A549 (cell line): Measurements from ENCODE around the gene CALML5.

Source experiments
- CTCF ChIP-seq: fragments of >200 bp; sonication (Bioruptor Twin); formaldehyde crosslinking; IDR thresholded peaks from 3 replicates; pipeline ENCODE4 v1.5.1; 2016
- HDAC2 ChIP-seq: fragments of 200-600 bp; sonication (generic); IDR thresholded peaks from 2 replicates; pipeline ENCODE4 v1.6.1; 2016
- POLR2A ChIP-seq: IDR thresholded peaks from 2 replicates; pipeline ENCODE4 v1.6.1; 2012; ENCODE audit warnings: mild to moderate bottlenecking, low read length

GRCh38 chr10:5546891-5547680 is 47.7 kb upstream of the CALML5 start:
- TF ChIP-seq CTCF, result no peak
- no peak for TF ChIP-seq HDAC2
- TF ChIP-seq POLR2A, result no peak
